ENCODE measurements around the gene DIMT1.
A peak's percentile ranks its signal among the peaks of the same experiment; 100 is the strongest.

DIMT1 gene

DNA sequence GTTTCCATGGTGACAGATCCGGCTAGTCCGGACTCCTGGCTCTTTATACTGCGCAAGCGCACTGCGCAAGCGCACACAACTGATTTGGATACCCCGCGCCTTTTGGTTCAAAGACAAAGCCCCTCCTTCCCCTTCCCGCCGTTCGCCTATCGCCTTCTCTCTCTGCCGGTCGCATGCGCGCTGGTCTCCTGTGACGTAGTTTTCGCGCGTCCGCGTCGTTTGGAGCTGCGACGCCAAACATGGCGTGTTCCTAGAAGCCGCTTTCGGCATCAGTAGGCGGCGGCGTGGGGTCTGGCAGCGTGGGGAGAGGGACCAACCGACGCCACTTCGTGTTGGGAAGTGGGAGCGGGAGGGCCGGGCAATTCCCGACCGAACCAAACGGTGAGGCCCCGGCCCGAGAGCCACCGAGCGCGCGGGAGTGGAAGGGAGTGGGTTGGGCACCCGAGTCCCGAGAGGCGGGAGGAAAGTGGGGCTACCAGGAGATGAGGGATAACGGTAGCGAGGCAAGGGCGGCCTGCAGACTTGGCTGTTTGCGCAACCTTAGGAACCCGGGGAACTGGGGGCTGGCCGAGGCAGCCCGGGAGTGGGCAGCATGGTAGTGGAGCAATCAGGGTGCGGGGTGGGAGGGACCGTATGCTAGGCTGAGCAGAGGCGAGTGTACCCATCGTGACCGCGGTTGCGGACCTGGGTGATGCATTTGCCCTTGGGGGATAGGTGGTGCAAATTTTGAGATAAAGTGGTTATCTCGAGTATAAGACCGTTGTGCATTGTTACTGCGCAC lies 9.0 kb upstream of the DIMT1 start, which contains the start of gene IPO11 (continued):
- TF ChIP-seq, protein P1, sequence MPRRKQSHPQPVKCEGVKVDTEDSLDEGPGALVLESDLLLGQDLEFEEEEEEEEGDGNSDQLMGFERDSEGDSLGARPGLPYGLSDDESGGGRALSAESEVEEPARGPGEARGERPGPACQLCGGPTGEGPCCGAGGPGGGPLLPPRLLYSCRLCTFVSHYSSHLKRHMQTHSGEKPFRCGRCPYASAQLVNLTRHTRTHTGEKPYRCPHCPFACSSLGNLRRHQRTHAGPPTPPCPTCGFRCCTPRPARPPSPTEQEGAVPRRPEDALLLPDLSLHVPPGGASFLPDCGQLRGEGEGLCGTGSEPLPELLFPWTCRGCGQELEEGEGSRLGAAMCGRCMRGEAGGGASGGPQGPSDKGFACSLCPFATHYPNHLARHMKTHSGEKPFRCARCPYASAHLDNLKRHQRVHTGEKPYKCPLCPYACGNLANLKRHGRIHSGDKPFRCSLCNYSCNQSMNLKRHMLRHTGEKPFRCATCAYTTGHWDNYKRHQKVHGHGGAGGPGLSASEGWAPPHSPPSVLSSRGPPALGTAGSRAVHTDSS (tag by site-specific recombination; IDR thresholded peaks at IDR 0.05) = no peak
- TF ChIP-seq ZNF433 (tag by site-specific recombination; IDR thresholded peaks at IDR 0.05; ENCODE audit: low read depth) = no peak
- TF ChIP-seq YY2 (tag by site-specific recombination; IDR thresholded peaks at IDR 0.05) = peak; percentile 96
- TF ChIP-seq GLIS1 (tag by site-specific recombination; IDR thresholded peaks at IDR 0.05) = no peak
- TF ChIP-seq ZNF629 (tag by site-specific recombination; IDR thresholded peaks at IDR 0.05) = peak; percentile 78
- peak; percentile 78; the same call in 1 of the 2 replicates for TF ChIP-seq ZNF76 (tag by site-specific recombination; IDR thresholded peaks at IDR 0.05; ENCODE audit: borderline replicate concordance, low read depth)
- TF ChIP-seq, protein P2, sequence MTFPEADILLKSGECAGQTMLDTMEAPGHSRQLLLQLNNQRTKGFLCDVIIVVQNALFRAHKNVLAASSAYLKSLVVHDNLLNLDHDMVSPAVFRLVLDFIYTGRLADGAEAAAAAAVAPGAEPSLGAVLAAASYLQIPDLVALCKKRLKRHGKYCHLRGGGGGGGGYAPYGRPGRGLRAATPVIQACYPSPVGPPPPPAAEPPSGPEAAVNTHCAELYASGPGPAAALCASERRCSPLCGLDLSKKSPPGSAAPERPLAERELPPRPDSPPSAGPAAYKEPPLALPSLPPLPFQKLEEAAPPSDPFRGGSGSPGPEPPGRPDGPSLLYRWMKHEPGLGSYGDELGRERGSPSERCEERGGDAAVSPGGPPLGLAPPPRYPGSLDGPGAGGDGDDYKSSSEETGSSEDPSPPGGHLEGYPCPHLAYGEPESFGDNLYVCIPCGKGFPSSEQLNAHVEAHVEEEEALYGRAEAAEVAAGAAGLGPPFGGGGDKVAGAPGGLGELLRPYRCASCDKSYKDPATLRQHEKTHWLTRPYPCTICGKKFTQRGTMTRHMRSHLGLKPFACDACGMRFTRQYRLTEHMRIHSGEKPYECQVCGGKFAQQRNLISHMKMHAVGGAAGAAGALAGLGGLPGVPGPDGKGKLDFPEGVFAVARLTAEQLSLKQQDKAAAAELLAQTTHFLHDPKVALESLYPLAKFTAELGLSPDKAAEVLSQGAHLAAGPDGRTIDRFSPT (tag by site-specific recombination; IDR thresholded peaks at IDR 0.05) = no peak
- no peak for TF ChIP-seq ZNF280C (tag by site-specific recombination; IDR thresholded peaks at IDR 0.05)
- no peak for TF ChIP-seq ZNF621 (tag by site-specific recombination; IDR thresholded peaks at IDR 0.05)
- TF ChIP-seq ZNF701 (tag by site-specific recombination; IDR thresholded peaks at IDR 0.05) = no peak
- TF ChIP-seq ZNF18 (tag by site-specific recombination; IDR thresholded peaks at IDR 0.05) = no peak; the same call in 1 of the 2 replicates
- TF ChIP-seq ZNF654 (tag by site-specific recombination; IDR thresholded peaks at IDR 0.05; ENCODE audit: low read depth) = no peak
- TF ChIP-seq ZNF214 (tag by site-specific recombination; IDR thresholded peaks at IDR 0.05; ENCODE audit: borderline replicate concordance) = no peak
- no peak for TF ChIP-seq ZNF623 (tag by site-specific recombination; IDR thresholded peaks at IDR 0.05)
- TF ChIP-seq ZBTB11 (tag by site-specific recombination; conservative IDR thresholded peaks at IDR 0.05; ENCODE audit: low read depth) = no peak
- TF ChIP-seq ZNF548 (tag by site-specific recombination; IDR thresholded peaks at IDR 0.05) = no peak
- peak; percentile 82 for TF ChIP-seq ZNF335 (tag by site-specific recombination; conservative IDR thresholded peaks at IDR 0.05)
- TF ChIP-seq ZNF341 (tag by site-specific recombination; IDR thresholded peaks at IDR 0.05; ENCODE audit: low read depth) = no peak; the same call in 1 of the 2 replicates
- no peak for TF ChIP-seq ZNF658 (tag by site-specific recombination; IDR thresholded peaks at IDR 0.05)
- TF ChIP-seq, protein P3, sequence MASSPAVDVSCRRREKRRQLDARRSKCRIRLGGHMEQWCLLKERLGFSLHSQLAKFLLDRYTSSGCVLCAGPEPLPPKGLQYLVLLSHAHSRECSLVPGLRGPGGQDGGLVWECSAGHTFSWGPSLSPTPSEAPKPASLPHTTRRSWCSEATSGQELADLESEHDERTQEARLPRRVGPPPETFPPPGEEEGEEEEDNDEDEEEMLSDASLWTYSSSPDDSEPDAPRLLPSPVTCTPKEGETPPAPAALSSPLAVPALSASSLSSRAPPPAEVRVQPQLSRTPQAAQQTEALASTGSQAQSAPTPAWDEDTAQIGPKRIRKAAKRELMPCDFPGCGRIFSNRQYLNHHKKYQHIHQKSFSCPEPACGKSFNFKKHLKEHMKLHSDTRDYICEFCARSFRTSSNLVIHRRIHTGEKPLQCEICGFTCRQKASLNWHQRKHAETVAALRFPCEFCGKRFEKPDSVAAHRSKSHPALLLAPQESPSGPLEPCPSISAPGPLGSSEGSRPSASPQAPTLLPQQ (tag by site-specific recombination; IDR thresholded peaks at IDR 0.05) = peak; percentile 65
- no peak for TF ChIP-seq ZNF350 (tag by site-specific recombination; IDR thresholded peaks at IDR 0.05)
- no peak for TF ChIP-seq ZNF132 (tag by site-specific recombination; IDR thresholded peaks at IDR 0.05; ENCODE audit: borderline replicate concordance)
